Measurements from ENCODE around the gene PLXDC1. TPM values are rescaled to one million over a fixed set of nuclear protein-coding genes. Genes with fewer than 3 reads are reported as not detected.
A peak's percentile ranks its signal among the peaks of the same experiment; 100 is the strongest.

PLXDC1 gene
- total RNA-seq, 1 experiment from 2014 or later = not detected

DNA sequence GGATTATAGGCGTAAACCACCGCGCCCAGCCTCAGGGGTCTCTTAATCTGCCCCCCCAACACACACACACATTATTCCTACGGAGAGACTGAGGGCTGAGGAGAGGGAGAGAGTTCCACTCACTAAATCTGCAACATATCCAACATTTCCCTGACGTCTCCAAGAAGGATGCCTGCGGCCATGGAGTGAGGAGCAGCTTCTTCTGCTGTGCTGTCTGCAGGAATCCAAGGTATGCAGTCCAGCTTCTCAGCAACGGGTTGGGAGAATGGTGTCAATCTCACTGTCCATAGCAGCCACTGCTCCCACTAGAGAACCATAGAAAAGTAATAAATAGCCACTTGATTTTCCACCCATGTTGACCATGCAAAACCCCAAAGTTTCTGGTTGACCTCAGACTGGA, 5.1 kb upstream of the PLXDC1 start:
- Histone ChIP-seq H3K36me3 (ENCODE audit: insufficient read depth, low read length) (no peaks in the 10 kb centered on the region), H3K79me2 (ENCODE audit: low read length) (no peaks in the 10 kb centered on the region), H3K9ac (ENCODE audit: low read length) (no peak overlapping the region), H3K27me3 (ENCODE audit: low read length) (no peaks in the 10 kb centered on the region), H3K4me2 (ENCODE audit: low read depth, low read length, poor library complexity, severe bottlenecking) (no peak overlapping the region), H2AFZ (ENCODE audit: low read length) (no peak overlapping the region), H3K9me3 (ENCODE audit: low read length) (no peaks in the 10 kb centered on the region), H3K4me3 (ENCODE audit: low read length) (no peak overlapping the region), H3K27ac (ENCODE audit: low read length) (no peak overlapping the region), H3K4me1 (ENCODE audit: low read length) (peaks cover 17% of the 10 kb centered on the region), H3K9me2 (replicated peaks; ENCODE audit: insufficient read depth, low read length) (no peaks in the 10 kb centered on the region), H4K20me1 (ENCODE audit: insufficient read depth, low read depth, low read length) (no peaks in the 10 kb centered on the region)
- DNase-seq = no peak

DNA sequence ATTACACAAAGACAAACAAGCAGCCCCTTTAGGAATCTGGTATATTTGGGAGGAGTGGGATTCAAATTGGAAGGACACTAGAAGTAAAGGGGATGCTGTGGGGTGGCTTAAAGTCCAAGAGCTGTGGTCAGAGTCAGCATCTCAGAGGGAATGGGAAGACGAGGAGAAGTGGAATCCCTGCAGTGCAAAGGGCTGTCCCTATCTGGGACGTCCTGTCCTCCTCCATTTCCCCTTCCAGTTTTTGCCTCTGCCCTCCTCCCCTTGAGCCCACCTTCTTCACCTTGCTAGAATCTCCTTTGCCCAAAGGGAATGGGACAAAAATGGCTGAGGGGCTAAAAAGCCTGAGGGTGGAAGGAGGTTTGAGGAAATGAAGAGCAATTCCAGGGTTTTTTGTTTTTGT, 4.2 kb upstream of the PLXDC1 start:
- no peak overlapping the region for H3K4me2 ChIP-seq (ENCODE audit: low read depth, low read length, poor library complexity, severe bottlenecking)
- H3K9me3 ChIP-seq (ENCODE audit: low read length) = no peaks in the 10 kb centered on the region
- H3K36me3 ChIP-seq (ENCODE audit: insufficient read depth, low read length) = no peaks in the 10 kb centered on the region
- H3K27ac ChIP-seq (ENCODE audit: low read length) = no peak overlapping the region
- no peaks in the 10 kb centered on the region for H3K9me2 ChIP-seq (replicated peaks; ENCODE audit: insufficient read depth, low read length)
- peaks cover 17% of the 10 kb centered on the region for H3K4me1 ChIP-seq (ENCODE audit: low read length)
- H2AFZ ChIP-seq (ENCODE audit: low read length) = no peak overlapping the region
- no peaks in the 10 kb centered on the region for H3K79me2 ChIP-seq (ENCODE audit: low read length)
- DNase-seq = no peak
- no peak overlapping the region for H3K9ac ChIP-seq (ENCODE audit: low read length)
- no peaks in the 10 kb centered on the region for H4K20me1 ChIP-seq (ENCODE audit: insufficient read depth, low read depth, low read length)
- H3K4me3 ChIP-seq (ENCODE audit: low read length) = no peak overlapping the region
- no peaks in the 10 kb centered on the region for H3K27me3 ChIP-seq (ENCODE audit: low read length)

DNA sequence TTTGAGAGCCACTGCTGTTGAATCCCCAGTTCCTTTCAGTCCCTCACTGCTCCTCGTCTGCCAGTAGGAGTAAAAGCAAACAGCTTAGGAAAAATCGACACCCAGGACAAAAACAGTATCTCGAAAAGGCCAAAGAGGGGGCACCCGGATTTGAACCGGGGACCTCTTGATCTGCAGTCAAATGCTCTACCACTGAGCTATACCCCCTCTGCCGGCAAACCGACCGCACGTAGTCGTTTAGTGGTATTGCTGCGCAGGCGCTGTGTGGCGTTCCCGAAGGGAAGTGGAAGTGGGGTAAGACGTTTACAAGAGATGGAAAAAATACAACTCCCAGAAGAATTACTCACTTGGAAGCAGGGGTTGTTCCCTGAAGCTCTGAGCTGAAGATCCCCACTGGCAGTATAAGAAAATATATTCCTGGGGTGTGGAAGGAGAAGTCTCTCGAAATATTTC, 2.2 kb upstream of the PLXDC1 start:
- Histone ChIP-seq H2AFZ (ENCODE audit: low read length) (peak overlapping the region; percentile 77), H3K36me3 (ENCODE audit: insufficient read depth, low read length) (no peaks in the 10 kb centered on the region), H3K4me3 (ENCODE audit: low read length) (peak overlapping the region; percentile 90), H3K9ac (ENCODE audit: low read length) (peak overlapping the region; percentile 82), H3K27ac (ENCODE audit: low read length) (peak overlapping the region; percentile 20; the same call in 1 of the 2 replicates), H3K27me3 (ENCODE audit: low read length) (no peaks in the 10 kb centered on the region), H3K9me3 (ENCODE audit: low read length) (no peaks in the 10 kb centered on the region), H3K4me2 (ENCODE audit: low read depth, low read length, poor library complexity, severe bottlenecking) (peak overlapping the region; percentile 69), H3K4me1 (ENCODE audit: low read length) (peaks cover 17% of the 10 kb centered on the region), H3K79me2 (ENCODE audit: low read length) (no peaks in the 10 kb centered on the region), H3K9me2 (replicated peaks; ENCODE audit: insufficient read depth, low read length) (no peaks in the 10 kb centered on the region), H4K20me1 (ENCODE audit: insufficient read depth, low read depth, low read length) (no peaks in the 10 kb centered on the region)
- peak; percentile 94 for DNase-seq

DNA sequence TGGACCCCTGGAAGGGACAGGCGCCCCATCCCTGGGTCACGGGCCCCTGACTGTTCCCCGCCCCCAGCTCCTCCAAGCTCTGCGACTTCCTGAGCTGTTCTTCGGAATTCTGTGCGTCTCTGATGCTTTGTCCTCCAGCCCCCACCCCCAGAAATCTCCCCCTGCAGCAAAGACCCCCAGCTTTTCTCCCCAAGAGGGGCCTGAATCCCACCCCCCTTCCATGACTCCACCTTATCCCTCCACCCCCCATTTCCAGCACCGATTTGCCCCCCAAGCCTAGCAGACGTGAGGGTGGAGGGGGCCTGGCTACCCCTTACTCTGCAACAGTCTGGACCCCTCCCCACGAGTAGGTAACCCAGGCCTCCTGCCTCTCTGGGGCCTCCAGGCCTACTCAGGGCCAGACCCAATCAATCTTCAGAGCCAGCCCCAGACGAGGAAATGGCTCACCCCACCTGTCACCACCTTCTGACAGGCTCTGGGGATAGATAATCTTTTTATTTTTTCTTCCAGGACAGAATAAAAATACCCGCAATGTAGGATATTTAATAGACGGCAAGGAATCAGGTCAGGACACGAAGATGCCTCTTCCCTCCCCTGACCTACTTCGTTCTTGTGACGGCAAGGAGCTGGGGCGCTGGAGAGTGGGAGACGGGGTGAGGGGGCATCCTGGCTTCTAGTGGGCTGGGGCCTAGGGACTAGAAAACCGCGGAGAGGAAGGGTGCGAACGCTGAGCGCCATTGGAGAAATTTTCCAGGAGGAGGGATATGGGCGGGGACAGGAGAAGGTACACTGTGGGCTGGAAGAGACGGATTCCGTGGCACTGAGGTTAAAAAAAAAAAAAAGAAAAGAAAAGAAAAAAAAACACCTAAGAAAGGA, 744 bp upstream of the PLXDC1 start:
- Histone ChIP-seq H4K20me1 (ENCODE audit: insufficient read depth, low read depth, low read length) (no peaks in the 10 kb centered on the region), H3K4me2 (ENCODE audit: low read depth, low read length, poor library complexity, severe bottlenecking) (peak overlapping the region; percentile 69), H3K9me2 (replicated peaks; ENCODE audit: insufficient read depth, low read length) (no peaks in the 10 kb centered on the region), H3K27ac (ENCODE audit: low read length) (no peak overlapping the region), H3K27me3 (ENCODE audit: low read length) (no peaks in the 10 kb centered on the region), H3K9ac (ENCODE audit: low read length) (no peak overlapping the region), H3K36me3 (ENCODE audit: insufficient read depth, low read length) (no peaks in the 10 kb centered on the region), H3K4me1 (ENCODE audit: low read length) (peaks cover 17% of the 10 kb centered on the region), H3K79me2 (ENCODE audit: low read length) (no peaks in the 10 kb centered on the region), H3K4me3 (ENCODE audit: low read length) (peak overlapping the region; percentile 90; the same call in 1 of the 2 replicates), H3K9me3 (ENCODE audit: low read length) (no peaks in the 10 kb centered on the region), H2AFZ (ENCODE audit: low read length) (no peak overlapping the region; the same call in 1 of the 2 replicates)
- peak; percentile 44 for DNase-seq

DNA sequence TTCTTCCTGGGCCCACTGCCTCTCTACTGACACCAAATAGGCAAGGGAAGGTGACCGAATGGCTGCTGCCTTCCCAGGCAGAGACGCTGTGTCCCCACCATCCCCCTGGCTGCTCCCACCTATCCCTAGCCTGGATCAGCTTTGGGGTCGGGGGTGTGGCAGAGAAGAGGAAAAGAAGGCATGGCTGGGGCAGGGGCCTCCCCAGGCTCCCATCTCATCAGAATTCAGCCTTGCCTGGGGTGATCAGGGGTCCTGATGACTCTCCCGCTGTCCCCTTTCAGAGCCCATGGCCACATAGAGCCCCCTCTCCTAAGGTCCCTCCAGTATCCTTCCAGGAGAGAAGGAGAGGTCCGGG, 665 bp downstream of the PLXDC1 start:
- H3K4me2 ChIP-seq (ENCODE audit: low read depth, low read length, poor library complexity, severe bottlenecking) = no peak overlapping the region
- DNase-seq = no peak

DNA sequence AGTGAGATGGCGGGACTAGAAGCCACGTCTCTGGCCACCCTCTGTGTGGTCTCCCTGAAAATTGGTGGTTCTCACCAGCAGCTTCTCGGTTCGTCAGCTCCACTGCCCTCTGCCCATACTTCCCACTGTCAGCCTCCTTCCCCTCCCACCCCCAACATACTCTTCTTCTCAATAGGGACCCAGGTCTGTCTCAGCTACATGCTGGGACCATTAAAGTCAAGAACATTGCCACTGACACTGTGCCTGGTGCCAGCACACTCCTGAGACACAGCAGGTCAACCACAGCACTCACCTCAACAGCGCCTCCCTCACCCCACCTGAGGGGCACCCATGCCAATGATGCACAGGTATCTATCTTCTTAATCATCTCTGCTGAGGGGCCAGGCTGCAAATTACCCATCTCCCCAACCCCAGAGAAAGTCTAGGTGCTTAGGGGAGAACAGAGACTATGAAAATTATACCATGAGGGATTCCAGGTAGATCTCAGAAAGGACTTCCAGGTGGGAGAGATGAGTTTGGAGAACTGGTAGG, 1.3 kb downstream of the PLXDC1 start:
- Histone ChIP-seq H2AFZ (ENCODE audit: low read length) (no peak overlapping the region), H3K4me2 (ENCODE audit: low read depth, low read length, poor library complexity, severe bottlenecking) (no peak overlapping the region), H3K9ac (ENCODE audit: low read length) (no peak overlapping the region), H3K4me1 (ENCODE audit: low read length) (peaks cover 17% of the 10 kb centered on the region), H3K27ac (ENCODE audit: low read length) (no peak overlapping the region), H3K36me3 (ENCODE audit: insufficient read depth, low read length) (no peaks in the 10 kb centered on the region), H4K20me1 (ENCODE audit: insufficient read depth, low read depth, low read length) (no peaks in the 10 kb centered on the region), H3K4me3 (ENCODE audit: low read length) (no peak overlapping the region), H3K27me3 (ENCODE audit: low read length) (no peaks in the 10 kb centered on the region), H3K79me2 (ENCODE audit: low read length) (no peaks in the 10 kb centered on the region), H3K9me3 (ENCODE audit: low read length) (no peaks in the 10 kb centered on the region), H3K9me2 (replicated peaks; ENCODE audit: insufficient read depth, low read length) (no peaks in the 10 kb centered on the region)
- no peak for DNase-seq

More for the DNA sequence above, 665 bp downstream of the PLXDC1 start:
- Histone ChIP-seq H3K36me3 (ENCODE audit: insufficient read depth, low read length) (no peaks in the 10 kb centered on the region), H3K9ac (ENCODE audit: low read length) (no peak overlapping the region), H4K20me1 (ENCODE audit: insufficient read depth, low read depth, low read length) (no peaks in the 10 kb centered on the region), H3K27ac (ENCODE audit: low read length) (no peak overlapping the region), H3K9me3 (ENCODE audit: low read length) (no peaks in the 10 kb centered on the region), H3K4me3 (ENCODE audit: low read length) (no peak overlapping the region), H3K9me2 (replicated peaks; ENCODE audit: insufficient read depth, low read length) (no peaks in the 10 kb centered on the region), H3K27me3 (ENCODE audit: low read length) (no peaks in the 10 kb centered on the region), H3K4me1 (ENCODE audit: low read length) (peaks cover 17% of the 10 kb centered on the region), H3K79me2 (ENCODE audit: low read length) (no peaks in the 10 kb centered on the region), H2AFZ (ENCODE audit: low read length) (no peak overlapping the region)

DNA sequence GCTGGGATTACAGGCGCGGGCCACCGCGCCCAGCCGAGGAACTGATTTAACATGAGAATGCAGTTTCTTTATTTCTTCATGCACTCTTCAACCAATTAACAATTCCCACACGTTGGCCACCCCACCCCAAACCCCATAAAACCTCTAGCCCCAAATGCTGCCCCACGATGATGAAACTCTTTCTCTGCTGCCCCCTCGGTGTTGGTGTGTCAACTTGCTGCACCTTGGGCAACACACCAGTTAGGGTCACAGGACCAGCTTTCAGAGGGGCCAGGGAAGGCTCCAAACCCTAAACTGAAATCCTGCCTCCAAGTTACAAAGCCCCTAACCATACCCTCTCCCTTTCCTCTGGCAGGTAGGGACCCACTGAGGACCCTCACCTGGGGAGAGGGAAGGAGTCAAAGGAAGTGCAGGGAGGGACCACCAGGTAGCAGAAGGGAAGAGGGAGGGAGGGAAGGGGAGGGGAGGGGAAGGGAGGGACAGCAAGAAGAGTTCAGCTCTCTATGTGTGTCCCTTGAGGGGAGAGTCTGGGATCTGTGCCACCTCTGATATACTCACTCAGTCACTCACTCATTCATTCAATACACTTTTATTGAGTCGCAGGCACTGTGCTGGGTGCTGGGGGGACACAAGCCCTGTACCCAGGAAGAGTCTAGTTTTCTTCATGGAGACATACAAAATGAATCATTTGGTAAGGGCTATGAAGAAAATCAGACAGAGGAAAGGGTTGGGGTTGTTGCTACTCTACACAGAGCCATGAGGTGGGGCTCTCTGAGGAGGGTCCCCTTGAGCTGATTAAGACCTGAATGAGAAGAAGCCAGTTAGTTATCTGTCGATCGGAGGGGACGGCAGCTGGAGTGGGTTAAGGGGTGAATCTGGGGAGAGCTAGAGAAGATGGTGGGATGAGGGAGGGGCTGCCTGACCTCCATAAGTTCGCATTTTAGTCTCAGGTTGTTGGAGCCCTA, 3.9 kb downstream of the PLXDC1 start:
- Histone ChIP-seq H3K79me2 (ENCODE audit: low read length) (no peaks in the 10 kb centered on the region), H2AFZ (ENCODE audit: low read length) (no peak overlapping the region), H3K27ac (ENCODE audit: low read length) (no peak overlapping the region), H3K36me3 (ENCODE audit: insufficient read depth, low read length) (no peaks in the 10 kb centered on the region), H3K9me2 (replicated peaks; ENCODE audit: insufficient read depth, low read length) (no peaks in the 10 kb centered on the region), H3K9ac (ENCODE audit: low read length) (no peak overlapping the region), H3K4me3 (ENCODE audit: low read length) (no peak overlapping the region), H4K20me1 (ENCODE audit: insufficient read depth, low read depth, low read length) (no peaks in the 10 kb centered on the region), H3K27me3 (ENCODE audit: low read length) (no peaks in the 10 kb centered on the region), H3K9me3 (ENCODE audit: low read length) (no peaks in the 10 kb centered on the region), H3K4me1 (ENCODE audit: low read length) (peaks cover 5% of the 10 kb centered on the region), H3K4me2 (ENCODE audit: low read depth, low read length, poor library complexity, severe bottlenecking) (no peak overlapping the region)
- no peak for DNase-seq

DNA sequence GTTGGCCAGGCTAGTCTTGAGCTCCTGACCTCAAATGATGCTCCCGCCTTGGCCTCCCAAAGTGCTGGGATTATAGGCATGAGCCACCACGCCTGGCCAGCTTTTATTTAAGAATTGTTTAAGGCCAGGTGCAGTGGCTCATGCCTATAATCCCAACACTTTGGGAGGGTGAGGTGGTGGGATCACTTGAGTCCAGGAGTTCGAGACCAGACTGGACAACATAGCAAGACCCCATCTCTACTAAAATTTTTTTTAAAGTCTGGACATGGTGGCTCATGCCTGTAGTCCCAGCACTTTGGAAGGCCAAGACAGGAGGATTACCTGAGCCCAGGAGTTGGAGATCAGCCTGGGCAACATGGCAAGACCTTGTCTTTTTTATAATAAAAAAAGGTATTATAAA, 5.2 kb downstream of the PLXDC1 start:
- no peak overlapping the region for H3K4me2 ChIP-seq (ENCODE audit: low read depth, low read length, poor library complexity, severe bottlenecking)
- no peaks in the 10 kb centered on the region for H4K20me1 ChIP-seq (ENCODE audit: insufficient read depth, low read depth, low read length)
- no peak overlapping the region for H3K27ac ChIP-seq (ENCODE audit: low read length)
- H3K9me3 ChIP-seq (ENCODE audit: low read length) = peaks cover 2% of the 10 kb centered on the region; the same call in 1 of the 2 replicates
- no peak overlapping the region for H2AFZ ChIP-seq (ENCODE audit: low read length)
- no peaks in the 10 kb centered on the region for H3K27me3 ChIP-seq (ENCODE audit: low read length)
- no peaks in the 10 kb centered on the region for H3K79me2 ChIP-seq (ENCODE audit: low read length)
- H3K36me3 ChIP-seq (ENCODE audit: insufficient read depth, low read length) = no peaks in the 10 kb centered on the region
- no peak for DNase-seq
- no peaks in the 10 kb centered on the region for H3K4me1 ChIP-seq (ENCODE audit: low read length)
- H3K4me3 ChIP-seq (ENCODE audit: low read length) = no peak overlapping the region
- no peak overlapping the region for H3K9ac ChIP-seq (ENCODE audit: low read length)
- no peaks in the 10 kb centered on the region for H3K9me2 ChIP-seq (replicated peaks; ENCODE audit: insufficient read depth, low read length)

All from Karpas-422 (cell line).